Mammary epithelial cell (primary cell): ENCODE measurements around the gene PPTC7.

Source experiments
- CTCF ChIP-seq, 2 donors: IDR thresholded peaks in 1 of 2; conservative IDR thresholded peaks in 1 of 2; 2 replicates each; pipeline ENCODE4 v1.5.1; 2011 to 2012; ENCODE audit warnings: inconsistent platforms in 2 of 2, low read length in 2 of 2, mild to moderate bottlenecking in 2 of 2, control low read depth in 1 of 2, low read depth in 1 of 2; ENCODE audit not compliant: insufficient read depth in 1 of 2; ENCODE audit errors: extremely low read depth in 1 of 2
- EZH2 ChIP-seq: IDR thresholded peaks from 2 replicates; pipeline ENCODE4 v1.6.1; 2012; ENCODE audit warnings: low read length, inconsistent platforms, borderline replicate concordance

- no peak for TF ChIP-seq CTCF (conservative IDR thresholded peaks at IDR 0.05 in 1 of 2, IDR thresholded peaks at IDR 0.05 in 1 of 2; ENCODE audit: extremely low read depth in 1 of 2, insufficient read depth in 1 of 2, low read depth in 1 of 2, low read length in 2 of 2)
- TF ChIP-seq EZH2: no peak
Observed at GRCh38 chr12:110615171-110615570, 32.1 kb upstream of the PPTC7 start.
